Thymus (tissue), 11 donors: ENCODE data around the gene PARS2. TPM values are rescaled to one million over a fixed set of nuclear protein-coding genes. Genes with fewer than 3 reads are reported as not detected.
A peak's percentile ranks its signal among the peaks of the same experiment; 100 is the strongest.

Experiments
- DNase-seq, 9 donors: peaks; one replicate each; pipeline ENCODE4 v3.0.0-alpha.2; 2013; ENCODE audit warnings: low spot score in 9 of 9, low read depth in 6 of 9, missing footprints in 1 of 9
- H3K27ac ChIP-seq, 2 donors: one replicate each; pipeline ENCODE4 v1.5.1; 2013; ENCODE audit warnings: control low read depth in 1 of 2, low read depth in 1 of 2, low read length in 1 of 2, mild to moderate bottlenecking in 1 of 2, moderate library complexity in 1 of 2
- H3K27me3 ChIP-seq, 2 donors: one replicate each; pipeline ENCODE4 v1.5.1; 2013; ENCODE audit warnings: low read length in 1 of 2; ENCODE audit not compliant: control insufficient read depth in 2 of 2, insufficient read depth in 1 of 2
- H3K36me3 ChIP-seq, 2 donors: one replicate each; pipeline ENCODE4 v1.5.1; 2013; ENCODE audit warnings: low read length in 1 of 2, mild to moderate bottlenecking in 1 of 2, moderate library complexity in 1 of 2; ENCODE audit not compliant: control insufficient read depth in 2 of 2, insufficient read depth in 2 of 2
- H3K4me1 ChIP-seq, 2 donors: one replicate each; pipeline ENCODE4 v1.5.1; 2013; ENCODE audit warnings: low read length in 2 of 2; ENCODE audit not compliant: control insufficient read depth in 2 of 2, insufficient read depth in 2 of 2
- H3K4me3 ChIP-seq, 2 donors: one replicate each; pipeline ENCODE4 v1.5.1; 2013; ENCODE audit warnings: low read length in 2 of 2, control low read depth in 1 of 2, mild to moderate bottlenecking in 1 of 2
- H3K9me3 ChIP-seq, 2 donors: one replicate each; pipeline ENCODE4 v1.5.1; 2013; ENCODE audit warnings: low read length in 1 of 2, mild to moderate bottlenecking in 1 of 2; ENCODE audit not compliant: control insufficient read depth in 2 of 2, insufficient read depth in 1 of 2
- WGBS: extraction: QIAGEN DNeasy Blood & Tissue Kit; methylation state at CpG from one replicate; pipeline ENCODE4 v1.1.7; 2013; 5-methylcytosine and 5-hydroxymethylcytosine counted together
- polyA plus RNA-seq: library from polyadenylated mRNA; stranded (reverse); fragments of 200-250 nt; gene quantifications from one replicate; pipeline ENCODE4 v1.2.3, GENCODE V29; 2013
- total RNA-seq: library from RNA; stranded (reverse); fragments of 120-200 nt; gene quantifications from one replicate; pipeline ENCODE4 v1.2.4, GENCODE V29; 2013
- donor health status: healthy.

Gene PARS2
- total and polyA plus RNA-seq, 2 donors: 2.3 to 4.4 TPM

DNA sequence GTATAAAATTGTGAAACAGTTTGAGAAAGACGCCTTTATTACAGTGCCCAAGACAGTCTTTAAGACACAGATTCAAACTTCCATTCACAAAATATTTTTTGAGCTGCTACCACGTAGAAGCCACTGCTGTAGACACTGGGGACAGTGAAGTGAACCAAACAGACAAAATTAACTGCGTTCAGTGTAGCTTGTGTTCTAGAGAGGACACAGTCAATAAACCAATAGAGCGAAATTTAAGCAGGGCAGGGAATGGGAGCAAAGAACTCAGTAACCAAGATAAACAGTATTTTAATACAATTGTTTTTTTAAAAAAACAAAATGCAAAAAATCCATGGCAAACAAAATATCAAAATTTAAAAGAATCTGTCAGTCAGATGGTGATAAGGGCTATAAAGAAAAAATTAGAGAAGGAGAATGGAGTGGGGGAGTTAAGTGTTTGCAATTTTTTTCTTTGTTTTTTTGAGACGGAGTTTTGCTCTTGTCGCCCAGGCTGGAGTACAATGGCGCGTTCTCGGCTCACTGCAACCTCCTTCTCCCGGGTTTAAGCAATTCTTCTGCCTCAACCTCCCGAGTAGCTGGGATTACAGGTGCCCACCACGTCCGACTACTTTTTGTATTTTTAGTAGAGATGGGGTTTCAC, 719 bp upstream of the PARS2 start:
- no peak for DNase-seq
- WGBS: 69% methylated on average over 13 of the region's 13 CpGs
- H3K27me3 ChIP-seq: no peaks in the 10 kb centered on the region
- no peaks in the 10 kb centered on the region for H3K9me3 ChIP-seq
- H3K4me3 ChIP-seq: peak overlapping the region; percentile 44 to 54
- no peak overlapping the region for H3K27ac ChIP-seq
- H3K36me3 ChIP-seq: no peaks in the 10 kb centered on the region
- peaks cover 2 to 10% of the 10 kb centered on the region in 2 donors for H3K4me1 ChIP-seq

DNA sequence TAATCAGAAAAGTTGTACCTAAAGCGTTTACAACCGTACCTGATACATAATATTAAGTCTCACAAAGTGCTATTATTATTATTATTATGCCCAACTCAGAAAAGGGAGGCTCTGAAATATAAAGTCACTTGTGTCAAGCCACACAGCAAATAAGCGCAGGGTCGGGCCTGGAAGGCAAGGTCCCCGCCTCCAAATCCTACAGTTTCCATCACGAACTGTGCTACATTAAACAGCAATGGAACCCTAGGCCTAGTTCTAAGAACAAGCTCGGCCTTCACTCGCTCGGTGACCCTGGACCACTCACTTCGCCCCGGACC, 549 bp downstream of the PARS2 start:
- H3K36me3 ChIP-seq: peaks cover under 1 to 2% of the 10 kb centered on the region in 2 donors
- H3K4me3 ChIP-seq: peak overlapping the region; percentile 54 to 97
- WGBS: 4% methylated on average over 11 of the region's 11 CpGs
- H3K27ac ChIP-seq: peak overlapping the region in 1 of 2 donors; percentile 29
- no peaks in the 10 kb centered on the region for H3K27me3 ChIP-seq
- peak in 2 of 9 donors; percentile 3 for DNase-seq
- peaks cover 2 to 10% of the 10 kb centered on the region in 2 donors for H3K4me1 ChIP-seq
- no peaks in the 10 kb centered on the region for H3K9me3 ChIP-seq

DNA sequence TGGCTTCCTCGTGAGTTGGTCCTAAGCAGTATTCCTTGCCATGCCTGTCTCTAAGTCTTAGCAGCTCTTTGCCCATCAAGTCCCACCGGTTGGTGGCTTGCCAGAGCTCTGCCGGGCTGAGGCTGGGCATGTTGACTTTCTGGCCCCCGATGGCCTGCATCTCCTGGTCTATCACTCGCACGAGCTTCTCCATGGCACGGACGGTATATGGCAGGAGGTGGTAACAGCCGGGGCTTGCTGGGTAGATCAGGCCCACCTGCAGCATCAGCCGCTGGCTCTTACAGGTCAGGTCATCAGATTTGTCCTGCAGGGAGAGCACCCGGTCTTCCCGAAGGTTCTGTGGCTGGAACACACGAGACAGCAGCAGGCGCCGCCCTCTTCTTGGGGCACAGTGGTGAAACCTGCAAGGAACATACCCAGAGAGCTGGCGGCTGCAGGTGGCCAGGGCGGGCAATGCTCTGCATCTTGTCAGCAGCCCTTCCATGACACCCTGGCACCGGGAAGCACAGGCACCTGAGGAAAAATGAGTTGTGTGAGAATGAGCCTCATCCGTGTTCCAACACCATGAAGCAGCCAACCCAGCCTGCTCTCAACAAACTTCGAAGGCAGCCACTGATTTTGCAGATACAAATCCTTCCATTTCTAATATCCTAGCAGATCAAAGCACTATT, 5.5 kb downstream of the PARS2 start:
- H3K27ac ChIP-seq: no peak overlapping the region

DNA sequence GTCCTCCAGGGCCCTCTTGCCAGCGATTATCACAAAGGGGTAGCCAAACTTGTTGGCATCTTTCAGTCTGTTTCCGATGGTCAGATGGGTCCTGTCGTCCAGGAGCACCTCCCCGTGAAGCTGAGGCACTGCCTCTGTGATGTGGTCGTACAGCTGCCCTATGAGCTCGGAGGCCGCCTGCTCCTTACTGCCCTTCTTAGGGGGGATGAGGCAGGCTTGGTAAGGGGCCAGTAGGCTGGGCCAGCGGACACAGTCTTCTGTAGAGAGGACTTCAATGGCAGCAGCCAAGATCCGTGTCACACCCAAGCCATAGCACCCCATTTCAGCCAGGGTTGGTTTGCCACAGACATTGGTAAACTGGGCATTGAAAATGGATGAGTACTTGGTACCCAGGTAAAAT, 6.5 kb downstream of the PARS2 start:
- 96% methylated on average over 9 of the region's 9 CpGs for WGBS
- Histone ChIP-seq H3K27me3 (no peaks in the 10 kb centered on the region), H3K4me3 (no peak overlapping the region), H3K36me3 (peaks cover 20 to 25% of the 10 kb centered on the region in 2 donors), H3K4me1 (no peaks in the 10 kb centered on the region), H3K9me3 (no peaks in the 10 kb centered on the region), H3K27ac (no peak overlapping the region)
- no peak for DNase-seq

More for the DNA sequence above, 5.5 kb downstream of the PARS2 start:
- 98% methylated on average over 20 of the region's 20 CpGs for WGBS
- H3K27me3 ChIP-seq: no peaks in the 10 kb centered on the region
- H3K4me3 ChIP-seq: no peak overlapping the region
- H3K4me1 ChIP-seq: peaks cover 0 to 4% of the 10 kb centered on the region in 2 donors
- no peaks in the 10 kb centered on the region for H3K9me3 ChIP-seq
- DNase-seq: no peak
- peaks cover 20 to 25% of the 10 kb centered on the region in 2 donors for H3K36me3 ChIP-seq

DNA sequence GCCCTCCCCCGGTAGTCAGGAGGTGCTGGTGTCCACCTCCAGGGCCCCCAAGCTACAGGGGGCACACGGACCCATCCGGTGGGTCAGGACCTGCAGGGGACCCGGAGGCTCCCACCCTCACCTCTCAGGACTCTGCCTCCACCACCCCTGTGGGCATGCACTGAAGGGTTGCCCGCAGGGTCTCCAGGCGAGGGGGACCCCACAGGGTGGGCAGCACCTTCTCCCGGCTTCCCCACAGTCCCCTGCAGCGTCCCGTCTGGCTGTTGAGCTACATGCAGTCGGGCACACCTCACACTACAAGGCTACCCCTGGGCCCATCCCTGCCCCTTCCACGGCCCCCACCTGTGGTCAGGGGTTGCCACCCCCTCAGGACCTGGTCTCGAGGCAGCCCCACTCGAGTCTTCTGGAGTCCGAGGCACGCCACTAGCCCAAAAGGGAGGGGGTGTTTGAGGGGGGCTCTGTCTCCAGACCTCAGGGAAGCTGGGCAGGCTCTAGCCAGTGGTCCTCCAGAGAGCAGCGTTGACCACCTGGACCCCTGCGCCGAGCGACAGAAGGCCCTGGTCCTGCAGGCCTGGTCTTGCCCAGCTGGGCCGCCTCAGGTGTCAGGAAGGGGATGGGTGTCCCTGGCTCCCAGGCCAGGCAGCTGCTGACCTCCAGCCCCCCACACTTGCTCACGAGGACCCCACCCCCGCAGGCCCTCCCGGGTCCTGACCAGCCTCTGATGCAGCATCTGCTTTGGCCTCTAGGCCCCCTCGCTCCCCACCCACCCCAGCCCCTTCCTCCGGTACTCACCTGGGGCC, 9.6 kb downstream of the PARS2 start:
- Histone ChIP-seq H3K27me3 (no peaks in the 10 kb centered on the region), H3K9me3 (no peaks in the 10 kb centered on the region), H3K27ac (no peak overlapping the region), H3K4me3 (no peak overlapping the region), H3K4me1 (no peaks in the 10 kb centered on the region), H3K36me3 (peaks cover 20 to 25% of the 10 kb centered on the region in 2 donors)
- DNase-seq: no peak
- 97% methylated on average over 25 of the region's 25 CpGs for WGBS

DNA sequence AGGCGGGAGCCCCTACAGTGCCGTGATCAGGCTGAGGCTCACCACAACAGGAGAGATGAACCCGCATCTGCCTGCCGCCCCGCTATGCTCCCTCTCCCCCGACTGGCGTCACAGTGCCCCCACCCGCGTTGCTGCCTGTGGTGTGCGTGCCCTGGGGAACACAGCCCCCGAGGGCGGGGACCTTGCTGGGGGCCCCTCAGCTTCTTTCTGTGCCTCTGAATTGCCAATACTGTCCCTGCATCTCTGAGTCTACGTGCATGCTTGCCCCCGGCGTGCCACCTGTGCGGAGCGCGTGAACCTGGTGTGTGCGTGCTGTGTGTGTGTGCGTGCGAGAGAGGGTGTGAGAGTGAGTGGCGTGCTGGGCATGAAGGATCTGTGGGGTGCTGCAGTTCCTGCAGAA, 10.3 kb downstream of the PARS2 start:
- Histone ChIP-seq H3K9me3 (no peaks in the 10 kb centered on the region), H3K4me3 (no peak overlapping the region), H3K27me3 (no peaks in the 10 kb centered on the region), H3K27ac (no peak overlapping the region), H3K36me3 (peaks cover 20 to 25% of the 10 kb centered on the region in 2 donors), H3K4me1 (no peaks in the 10 kb centered on the region)
- DNase-seq: no peak
- WGBS: 96% methylated on average over 22 of the region's 22 CpGs

DNA sequence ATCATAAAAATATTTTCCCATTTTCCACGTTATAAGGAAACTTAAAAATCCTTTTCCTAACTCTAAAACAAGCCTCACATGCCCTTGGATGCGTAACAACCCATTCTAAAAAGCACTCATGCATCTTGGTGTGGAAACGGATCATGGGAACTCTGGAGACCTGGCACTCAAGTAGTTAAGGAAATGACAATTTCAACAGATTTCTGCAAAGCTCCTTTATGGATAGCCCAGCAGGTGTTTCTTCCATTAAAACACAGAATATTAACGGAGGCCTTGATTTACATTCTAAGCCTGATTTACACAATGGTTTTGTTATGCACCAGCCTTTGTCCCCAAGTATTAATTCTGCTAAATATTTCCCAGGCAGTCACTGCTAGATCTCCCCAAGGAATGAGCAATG, 12.9 kb downstream of the PARS2 start:
- DNase-seq: no peak
- Histone ChIP-seq H3K9me3 (no peaks in the 10 kb centered on the region), H3K27me3 (no peaks in the 10 kb centered on the region), H3K27ac (no peak overlapping the region), H3K4me3 (no peak overlapping the region), H3K4me1 (no peaks in the 10 kb centered on the region), H3K36me3 (peaks cover 2 to 4% of the 10 kb centered on the region in 2 donors)
- 94% methylated on average over 4 of the region's 4 CpGs for WGBS

DNA sequence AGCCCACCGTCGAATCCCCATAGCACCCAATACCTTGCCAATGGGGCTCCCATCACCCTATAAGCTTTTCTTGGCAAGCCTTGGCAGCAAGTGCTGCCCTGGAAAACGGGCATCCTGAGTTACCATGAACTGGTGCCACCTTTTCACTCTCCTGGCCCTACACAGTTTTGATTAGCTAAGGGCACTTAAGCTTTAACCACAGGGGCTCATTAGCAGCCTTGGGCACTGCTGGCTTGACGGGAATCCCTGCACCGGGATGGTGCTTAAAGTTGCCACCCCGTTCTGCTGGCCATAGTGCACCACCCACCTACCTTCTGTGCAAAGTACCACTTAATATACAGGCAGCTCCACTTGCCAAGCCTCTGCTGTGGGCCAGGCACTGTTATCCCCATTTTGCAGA, 13.7 kb downstream of the PARS2 start:
- 94% methylated on average over 6 of the region's 6 CpGs for WGBS
- DNase-seq: no peak
- no peak overlapping the region for H3K27ac ChIP-seq
- H3K27me3 ChIP-seq: no peaks in the 10 kb centered on the region
- no peak overlapping the region for H3K4me3 ChIP-seq
- H3K9me3 ChIP-seq: no peaks in the 10 kb centered on the region
- H3K36me3 ChIP-seq: no peaks in the 10 kb centered on the region
- H3K4me1 ChIP-seq: no peaks in the 10 kb centered on the region
